Measurements from ENCODE around the gene BARD1.

BARD1 gene

DNA sequence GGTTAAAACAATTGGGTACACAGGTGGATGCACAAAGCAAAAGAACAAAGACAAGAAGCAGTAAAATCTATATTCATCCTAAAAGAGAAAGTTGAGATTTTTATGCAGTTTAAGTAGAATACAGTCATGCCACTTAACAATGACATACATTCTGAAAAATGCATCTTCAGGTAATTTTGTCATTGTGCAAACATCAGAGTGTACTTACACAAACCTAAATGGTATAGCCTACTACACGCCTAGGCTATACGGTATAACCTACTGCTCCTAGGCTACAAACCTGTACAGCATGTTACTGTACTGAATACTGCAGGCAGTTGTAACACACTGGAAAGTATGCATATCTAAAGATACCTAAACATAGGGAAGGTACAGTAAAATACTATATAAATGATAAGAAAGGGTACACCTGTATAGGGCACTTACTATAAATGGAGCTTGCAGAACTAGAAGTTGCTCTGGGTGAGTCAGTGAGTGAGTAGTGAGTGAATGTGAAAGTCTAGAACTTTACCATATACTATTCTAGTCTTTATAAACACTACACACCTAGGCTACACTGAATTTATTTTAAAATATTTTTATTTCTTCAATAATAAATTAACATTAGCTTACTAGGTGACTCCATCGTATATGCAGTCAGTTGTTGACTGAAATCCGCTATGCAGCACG is 132.9 kb downstream of the BARD1 start:
- DNase-seq (ENCODE audit: low read depth in 2 of 2, low spot score in 1 of 2): no peak

Measured in stimulated activated CD8-positive, alpha-beta memory T cell treated with anti-CD3 and anti-CD28 coated beads, Interleukin-4, amount 100 ng/mL, for 4 hours (primary cell).